Stimulated activated naive CD8-positive, alpha-beta T cell treated with anti-CD3 and anti-CD28 coated beads, Interleukin-15, amount 100 ng/mL, for 72 hours (primary cell): ENCODE data around the gene PLGRKT.
"Not testable (repeated sequence)": the region's sequence is repeated elsewhere in the genome, so short reads cannot be mapped to it uniquely, and the experiment has no call there.

ENCODE experiments used
- ATAC-seq: fragments of 150-1000 bp; cut with Tn5 transposase; 2 replicates; pipeline ENCODE4 v1.10.0; 2021; ENCODE audit warnings: mild to moderate bottlenecking, moderate library complexity
- DNase-seq, 2 donors: peaks; one replicate each; pipeline ENCODE4 v3.0.0; 2021 to 2022
- H3K27ac Mint-ChIP-seq, 2 donors: one replicate each; pipeline ENCODE4 v1.8.0; 2022; ENCODE audit warnings: mild to moderate bottlenecking in 2 of 2, mixed read lengths in 2 of 2, moderate library complexity in 2 of 2
- H3K27me3 Mint-ChIP-seq: one replicate; pipeline ENCODE4 v1.8.0; 2022; ENCODE audit warnings: mixed read lengths
- H3K4me1 Mint-ChIP-seq: one replicate; pipeline ENCODE4 v1.8.0; 2022; ENCODE audit warnings: mild to moderate bottlenecking, mixed read lengths
- H3K4me3 Mint-ChIP-seq, 2 donors: one replicate each; pipeline ENCODE4 v1.8.0; 2022; ENCODE audit warnings: mild to moderate bottlenecking in 2 of 2, mixed read lengths in 2 of 2, moderate library complexity in 1 of 2
- H3K9me3 Mint-ChIP-seq, 2 donors: one replicate each; pipeline ENCODE4 v1.8.0; 2022; ENCODE audit warnings: mixed read lengths in 2 of 2

PLGRKT gene

GRCh38 chr9:5437254-5438216, at the start of gene PLGRKT:
TSS of gene PLGRKT (minus strand) at chr9:5437925. CDS start at chr9:5431977, 5,948 bp downstream.
- Mint-ChIP-seq H3K27me3 (no peaks in the 10 kb centered on the region), H3K4me1 (peaks cover 52% of the 10 kb centered on the region), H3K9me3 (peaks cover 6 to 7% of the 10 kb centered on the region in 2 donors), H3K4me3 (peak within 1 kb of the TSS; percentile 94 to 99), H3K27ac (peak within 1 kb of the TSS; percentile 99)
- DNase-seq (peak; percentile 88 to 93), ATAC-seq (peak; percentile 96)

GRCh38 chr9:5486988-5487387, 49.3 kb upstream of the PLGRKT start:
- Mint-ChIP-seq H3K4me1 (no peaks in the 10 kb centered on the region), H3K4me3 (no peak overlapping the region), H3K27me3 (peaks cover 4% of the 10 kb centered on the region), H3K9me3 (no peaks in the 10 kb centered on the region), H3K27ac (no peak overlapping the region)
- DNase-seq (no peak), ATAC-seq (no peak)

- no peaks in the 10 kb centered on the region for H3K4me1 Mint-ChIP-seq
- H3K27ac Mint-ChIP-seq, result no peak overlapping the region
- H3K27me3 Mint-ChIP-seq, result peaks cover 10% of the 10 kb centered on the region
- ATAC-seq, result no peak
- DNase-seq, result no peak
- no peak overlapping the region for H3K4me3 Mint-ChIP-seq
- no peaks in the 10 kb centered on the region for H3K9me3 Mint-ChIP-seq
Observed at GRCh38 chr9:5485378-5486085, 47.8 kb upstream of the PLGRKT start.

- Mint-ChIP-seq H3K4me3 (no peak overlapping the region), H3K27ac (no peak overlapping the region), H3K9me3 (peaks cover 5% of the 10 kb centered on the region in 2 donors), H3K4me1 (peaks cover 4% of the 10 kb centered on the region), H3K27me3 (peaks cover 10% of the 10 kb centered on the region)
- ATAC-seq, result no peak
- no peak for DNase-seq
Observed at GRCh38 chr9:5483306-5483705, 45.6 kb upstream of the PLGRKT start.

GRCh38 chr9:5482194-5482593, 44.5 kb upstream of the PLGRKT start:
- no peak for DNase-seq
- peaks cover 10% of the 10 kb centered on the region for H3K4me1 Mint-ChIP-seq
- no peak overlapping the region for H3K4me3 Mint-ChIP-seq
- peaks cover 10% of the 10 kb centered on the region for H3K27me3 Mint-ChIP-seq
- peaks cover 8% of the 10 kb centered on the region in 2 donors for H3K9me3 Mint-ChIP-seq
- H3K27ac Mint-ChIP-seq, result no peak overlapping the region
- ATAC-seq, result no peak

- ATAC-seq (no peak), DNase-seq (no peak)
- Mint-ChIP-seq H3K27ac (no peak overlapping the region), H3K4me1 (peaks cover 10% of the 10 kb centered on the region), H3K27me3 (peaks cover 10% of the 10 kb centered on the region), H3K9me3 (peaks cover 8 to 11% of the 10 kb centered on the region in 2 donors), H3K4me3 (no peak overlapping the region)
Observed at GRCh38 chr9:5481322-5482040, 43.8 kb upstream of the PLGRKT start.

GRCh38 chr9:5480919-5481318, 43.2 kb upstream of the PLGRKT start:
- no peak for DNase-seq
- no peak overlapping the region for H3K27ac Mint-ChIP-seq
- ATAC-seq, result no peak
- H3K9me3 Mint-ChIP-seq, result peaks cover 8 to 17% of the 10 kb centered on the region in 2 donors
- H3K27me3 Mint-ChIP-seq, result peaks cover 10% of the 10 kb centered on the region
- peaks cover 10% of the 10 kb centered on the region for H3K4me1 Mint-ChIP-seq
- H3K4me3 Mint-ChIP-seq, result no peak overlapping the region

- Mint-ChIP-seq H3K27me3 (peaks cover 10% of the 10 kb centered on the region), H3K9me3 (peaks cover 8 to 24% of the 10 kb centered on the region in 2 donors), H3K4me1 (peaks cover 10% of the 10 kb centered on the region), H3K4me3 (no peak overlapping the region), H3K27ac (no peak overlapping the region)
- ATAC-seq (no peak), DNase-seq (no peak)
Observed at GRCh38 chr9:5479994-5480694, 42.4 kb upstream of the PLGRKT start.

GRCh38 chr9:5478206-5478605, 40.5 kb upstream of the PLGRKT start:
- DNase-seq, result no peak
- peak; percentile 64 for ATAC-seq
- H3K9me3 Mint-ChIP-seq, result peaks cover 8 to 27% of the 10 kb centered on the region in 2 donors
- peaks cover 10% of the 10 kb centered on the region for H3K4me1 Mint-ChIP-seq
- H3K27ac Mint-ChIP-seq, result no peak overlapping the region
- peaks cover 10% of the 10 kb centered on the region for H3K27me3 Mint-ChIP-seq
- no peak overlapping the region for H3K4me3 Mint-ChIP-seq

GRCh38 chr9:5475611-5476010, 37.9 kb upstream of the PLGRKT start:
- H3K27me3 Mint-ChIP-seq, H3K27ac Mint-ChIP-seq, H3K4me3 Mint-ChIP-seq, ATAC-seq, DNase-seq: not testable (repeated sequence)
- peaks cover 8 to 27% of the 10 kb centered on the region in 2 donors for H3K9me3 Mint-ChIP-seq
- peaks cover 15% of the 10 kb centered on the region for H3K4me1 Mint-ChIP-seq

- DNase-seq (no peak), ATAC-seq (no peak)
- H3K27ac Mint-ChIP-seq, result no peak overlapping the region
Observed at GRCh38 chr9:5470816-5471215, 33.1 kb upstream of the PLGRKT start.

GRCh38 chr9:5470122-5470521, 32.4 kb upstream of the PLGRKT start:
- H3K27ac Mint-ChIP-seq, result no peak overlapping the region
- peaks cover 11% of the 10 kb centered on the region for H3K4me1 Mint-ChIP-seq
- no peak for DNase-seq
- ATAC-seq, result no peak
- H3K9me3 Mint-ChIP-seq, result peaks cover 0 to 3% of the 10 kb centered on the region in 2 donors
- H3K27me3 Mint-ChIP-seq, result no peaks in the 10 kb centered on the region
- H3K4me3 Mint-ChIP-seq, result no peak overlapping the region

More at GRCh38 chr9:5470816-5471215, 33.1 kb upstream of the PLGRKT start:
- Mint-ChIP-seq H3K4me3 (no peak overlapping the region), H3K27me3 (no peaks in the 10 kb centered on the region), H3K4me1 (peaks cover 11% of the 10 kb centered on the region), H3K9me3 (peaks cover 0 to 10% of the 10 kb centered on the region in 2 donors)

- ATAC-seq (no peak), DNase-seq (no peak)
- H3K9me3 Mint-ChIP-seq, result no peaks in the 10 kb centered on the region
- H3K27ac Mint-ChIP-seq, result peak overlapping the region in 1 of 2 donors; percentile 50
- H3K27me3 Mint-ChIP-seq, result no peaks in the 10 kb centered on the region
- peaks cover 11% of the 10 kb centered on the region for H3K4me1 Mint-ChIP-seq
- no peak overlapping the region for H3K4me3 Mint-ChIP-seq
Observed at GRCh38 chr9:5468850-5469249, 31.1 kb upstream of the PLGRKT start.

- DNase-seq (no peak), ATAC-seq (no peak)
- no peak overlapping the region for H3K4me3 Mint-ChIP-seq
- peaks cover 11% of the 10 kb centered on the region for H3K4me1 Mint-ChIP-seq
- peaks cover 0 to 4% of the 10 kb centered on the region in 2 donors for H3K9me3 Mint-ChIP-seq
- H3K27me3 Mint-ChIP-seq, result no peaks in the 10 kb centered on the region
- peak overlapping the region in 1 of 2 donors; percentile 79 for H3K27ac Mint-ChIP-seq
Observed at GRCh38 chr9:5466766-5467165, 29.0 kb upstream of the PLGRKT start.

GRCh38 chr9:5466005-5466404, 28.3 kb upstream of the PLGRKT start:
- Mint-ChIP-seq H3K9me3 (peaks cover 0 to 4% of the 10 kb centered on the region in 2 donors), H3K4me1 (peaks cover 9% of the 10 kb centered on the region), H3K27ac (no peak overlapping the region), H3K27me3 (no peaks in the 10 kb centered on the region), H3K4me3 (no peak overlapping the region)
- DNase-seq, result no peak
- ATAC-seq, result no peak
